Rectal smooth muscle tissue (tissue), 1 donor: ENCODE results near the gene DNAH7.

Experiments used
- H3K27ac ChIP-seq: one replicate; pipeline ENCODE4 v1.7.0; 2013; ENCODE audit warnings: low read depth, low read length, inconsistent platforms
- H3K27me3 ChIP-seq: one replicate; pipeline ENCODE4 v1.7.0; 2013; ENCODE audit warnings: low read length; ENCODE audit not compliant: control insufficient read depth, insufficient read depth
- H3K36me3 ChIP-seq: one replicate; pipeline ENCODE4 v1.7.0; 2013; ENCODE audit warnings: low read length; ENCODE audit not compliant: control insufficient read depth, insufficient read depth
- H3K4me1 ChIP-seq: one replicate; pipeline ENCODE4 v1.7.0; 2013; ENCODE audit warnings: low read length; ENCODE audit not compliant: control insufficient read depth, insufficient read depth
- H3K4me3 ChIP-seq: one replicate; pipeline ENCODE4 v1.7.0; 2013; ENCODE audit warnings: low read length
- H3K9ac ChIP-seq: one replicate; pipeline ENCODE4 v1.7.0; 2013; ENCODE audit warnings: low read length

The DNAH7 gene

DNA sequence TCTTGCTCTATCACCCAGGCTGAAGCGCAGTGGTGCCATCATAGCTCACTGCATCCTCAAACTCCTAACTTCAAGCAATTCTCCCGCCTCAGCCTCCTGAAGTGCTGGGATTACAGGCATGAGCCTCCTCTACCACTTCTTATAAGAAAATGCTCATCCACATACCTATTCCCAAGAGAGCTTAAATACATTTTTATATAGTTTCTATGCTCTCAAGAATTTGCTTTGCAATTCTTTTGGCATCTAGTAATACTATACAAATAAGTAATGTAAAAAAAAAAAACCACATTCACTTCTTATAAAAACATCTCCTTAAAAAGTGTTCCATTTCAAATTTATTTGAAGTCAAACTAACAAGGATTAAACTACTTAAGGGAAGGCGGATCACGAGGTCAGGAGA, 197.3 kb downstream of the DNAH7 start:
- no peak overlapping the region for H3K9ac ChIP-seq
- no peak overlapping the region for H3K27ac ChIP-seq
- no peaks in the 10 kb centered on the region for H3K36me3 ChIP-seq
- H3K4me3 ChIP-seq: no peak overlapping the region
- H3K4me1 ChIP-seq: no peaks in the 10 kb centered on the region
- H3K27me3 ChIP-seq: no peaks in the 10 kb centered on the region

DNA sequence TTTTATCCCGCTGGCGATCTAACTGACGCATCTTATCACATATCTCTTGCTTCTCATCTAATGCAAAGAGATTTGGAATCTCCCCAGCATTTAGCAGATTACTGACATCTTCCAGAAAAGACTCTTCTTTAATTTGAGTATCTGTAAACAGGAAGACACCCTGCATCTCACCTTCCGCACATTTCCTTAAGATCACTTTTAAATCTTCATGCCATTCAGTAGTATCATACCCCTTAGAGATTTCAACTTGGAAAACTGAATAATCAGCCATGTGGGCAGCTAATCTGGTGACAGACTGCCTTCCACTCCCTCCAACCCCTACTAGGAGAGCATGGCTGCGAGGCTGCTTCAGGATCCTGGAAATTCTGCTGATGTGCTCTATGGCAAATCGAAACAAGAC, 204.3 kb downstream of the DNAH7 start:
- Histone ChIP-seq H3K4me1 (no peaks in the 10 kb centered on the region), H3K4me3 (no peak overlapping the region), H3K9ac (no peak overlapping the region), H3K36me3 (no peaks in the 10 kb centered on the region), H3K27ac (no peak overlapping the region), H3K27me3 (no peaks in the 10 kb centered on the region)

DNA sequence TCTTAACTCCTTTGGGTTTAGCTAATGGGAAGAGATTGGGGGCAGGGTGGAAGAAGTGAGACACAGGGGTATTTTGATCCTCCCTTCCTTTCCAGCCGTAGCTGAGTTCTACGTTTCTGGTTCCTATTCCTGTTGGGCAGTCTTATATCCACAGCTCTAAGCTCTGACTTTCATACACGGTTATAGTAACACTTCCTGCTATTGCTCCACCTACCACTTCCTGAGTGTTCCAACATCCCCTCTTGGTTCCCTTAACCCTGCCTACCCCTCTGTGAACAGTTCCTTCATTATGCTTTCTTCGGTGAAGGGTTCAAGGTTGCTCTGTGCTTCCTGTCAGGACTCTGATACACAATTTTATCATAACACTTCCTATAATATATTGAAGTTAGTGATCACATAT, 205.1 kb downstream of the DNAH7 start:
- Histone ChIP-seq H3K27ac (no peak overlapping the region), H3K27me3 (no peaks in the 10 kb centered on the region), H3K9ac (no peak overlapping the region), H3K4me1 (no peaks in the 10 kb centered on the region), H3K36me3 (no peaks in the 10 kb centered on the region), H3K4me3 (no peak overlapping the region)

DNA sequence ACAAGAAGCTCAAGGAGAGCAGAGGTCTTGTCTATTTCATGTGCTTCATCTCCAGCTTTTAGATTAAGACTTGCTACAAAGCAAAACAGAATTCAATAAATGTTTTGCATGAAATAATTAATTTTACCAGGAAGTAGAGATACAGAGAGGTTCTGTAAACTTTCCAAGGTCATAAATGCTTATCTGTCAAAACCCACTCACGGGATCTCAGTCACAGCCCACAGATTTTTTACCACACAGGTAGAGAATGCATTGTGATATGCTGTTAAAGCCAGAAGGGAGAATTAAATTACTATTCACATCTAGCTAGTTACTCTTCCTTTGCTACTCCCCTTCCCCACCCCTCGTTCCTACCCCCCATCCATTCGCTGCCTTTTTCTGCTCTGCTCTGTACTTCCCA, 205.5 kb downstream of the DNAH7 start:
- Histone ChIP-seq H3K27ac (no peak overlapping the region), H3K27me3 (no peaks in the 10 kb centered on the region), H3K4me1 (no peaks in the 10 kb centered on the region), H3K9ac (no peak overlapping the region), H3K36me3 (no peaks in the 10 kb centered on the region), H3K4me3 (no peak overlapping the region)

DNA sequence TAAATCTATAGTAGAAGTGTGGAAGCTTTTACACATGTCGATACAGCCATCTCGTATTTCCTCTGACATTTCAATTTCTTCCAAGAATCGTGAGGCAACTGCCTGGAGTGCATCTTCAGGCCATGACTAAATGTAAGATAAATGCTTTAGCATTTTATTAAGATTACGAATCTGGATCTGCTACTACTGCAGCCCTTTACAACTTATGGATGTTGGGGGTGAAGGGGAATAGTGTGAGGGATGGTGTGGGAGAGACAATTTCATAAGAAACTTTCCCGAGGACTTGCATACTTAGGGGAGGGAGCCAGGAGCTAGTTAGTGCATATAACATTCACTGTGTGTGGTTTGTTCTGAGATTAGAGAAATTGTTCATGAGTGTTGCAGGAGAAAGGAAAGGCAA, 206.8 kb downstream of the DNAH7 start:
- no peaks in the 10 kb centered on the region for H3K27me3 ChIP-seq
- no peak overlapping the region for H3K4me3 ChIP-seq
- H3K27ac ChIP-seq: no peak overlapping the region
- no peak overlapping the region for H3K9ac ChIP-seq
- no peaks in the 10 kb centered on the region for H3K4me1 ChIP-seq
- no peaks in the 10 kb centered on the region for H3K36me3 ChIP-seq

DNA sequence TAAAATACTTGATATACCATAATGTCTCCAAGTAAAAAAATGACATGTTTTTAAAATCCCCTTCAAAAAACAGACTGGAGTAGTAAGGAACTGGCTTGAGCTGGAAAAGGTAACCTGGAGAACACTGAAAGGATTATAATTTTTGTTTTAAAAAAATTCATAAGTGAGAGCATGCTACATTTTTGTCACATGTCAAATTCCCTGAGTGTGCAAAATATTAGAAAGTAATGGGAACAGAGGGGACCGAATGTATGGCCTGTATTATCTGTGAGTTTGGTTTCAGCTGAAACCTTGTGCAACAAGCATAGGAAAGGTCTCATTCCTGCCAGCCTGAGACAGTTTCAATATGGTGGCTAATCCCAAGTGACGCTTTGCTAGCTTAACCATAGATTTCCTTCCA, 209.1 kb downstream of the DNAH7 start:
- H3K4me3 ChIP-seq: no peak overlapping the region
- no peaks in the 10 kb centered on the region for H3K36me3 ChIP-seq
- no peaks in the 10 kb centered on the region for H3K4me1 ChIP-seq
- H3K9ac ChIP-seq: no peak overlapping the region
- no peak overlapping the region for H3K27ac ChIP-seq
- H3K27me3 ChIP-seq: no peaks in the 10 kb centered on the region

DNA sequence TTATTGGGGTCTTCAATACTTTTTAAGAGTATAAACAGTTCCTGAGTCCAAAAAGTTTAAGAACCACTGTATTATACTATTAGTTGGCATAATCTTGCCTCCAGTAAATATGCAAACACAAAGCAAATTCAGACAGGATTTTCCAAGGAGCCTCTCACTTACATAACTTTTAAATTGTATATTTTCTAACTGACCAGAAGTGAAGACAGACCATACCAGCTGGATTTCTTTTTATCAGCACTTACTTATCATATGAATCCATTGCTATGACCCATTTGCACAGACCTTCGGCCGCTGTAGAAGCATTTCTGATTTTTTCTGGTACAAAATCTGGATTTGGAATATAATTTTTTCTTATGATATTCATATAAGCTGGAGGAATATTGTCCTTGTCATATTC, 211.5 kb downstream of the DNAH7 start:
- H3K27ac ChIP-seq: no peak overlapping the region
- no peaks in the 10 kb centered on the region for H3K36me3 ChIP-seq
- no peak overlapping the region for H3K9ac ChIP-seq
- H3K27me3 ChIP-seq: no peaks in the 10 kb centered on the region
- no peaks in the 10 kb centered on the region for H3K4me1 ChIP-seq
- no peak overlapping the region for H3K4me3 ChIP-seq

DNA sequence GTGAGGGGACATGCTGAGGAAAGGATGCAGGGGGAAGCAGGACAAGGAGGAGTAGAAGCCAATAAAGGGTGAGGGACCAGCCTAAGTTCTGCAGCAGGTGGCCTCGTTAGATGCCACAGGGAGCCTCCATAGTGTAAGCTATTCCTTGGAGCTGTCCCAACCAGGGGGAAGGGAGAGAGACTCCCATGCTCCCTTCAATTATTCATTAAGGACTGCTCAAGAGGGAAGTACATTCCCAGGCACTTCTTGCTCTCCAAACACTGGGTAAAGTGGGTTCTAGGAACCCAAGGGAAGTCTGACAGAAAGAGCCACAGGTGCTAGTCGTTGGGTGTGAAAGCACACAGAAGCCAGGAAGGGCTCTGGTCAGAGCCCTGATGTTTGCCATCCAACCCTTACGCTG, 217.9 kb downstream of the DNAH7 start:
- Histone ChIP-seq H3K4me3 (no peak overlapping the region), H3K27me3 (no peaks in the 10 kb centered on the region), H3K9ac (no peak overlapping the region), H3K4me1 (no peaks in the 10 kb centered on the region), H3K36me3 (no peaks in the 10 kb centered on the region), H3K27ac (no peak overlapping the region)

DNA sequence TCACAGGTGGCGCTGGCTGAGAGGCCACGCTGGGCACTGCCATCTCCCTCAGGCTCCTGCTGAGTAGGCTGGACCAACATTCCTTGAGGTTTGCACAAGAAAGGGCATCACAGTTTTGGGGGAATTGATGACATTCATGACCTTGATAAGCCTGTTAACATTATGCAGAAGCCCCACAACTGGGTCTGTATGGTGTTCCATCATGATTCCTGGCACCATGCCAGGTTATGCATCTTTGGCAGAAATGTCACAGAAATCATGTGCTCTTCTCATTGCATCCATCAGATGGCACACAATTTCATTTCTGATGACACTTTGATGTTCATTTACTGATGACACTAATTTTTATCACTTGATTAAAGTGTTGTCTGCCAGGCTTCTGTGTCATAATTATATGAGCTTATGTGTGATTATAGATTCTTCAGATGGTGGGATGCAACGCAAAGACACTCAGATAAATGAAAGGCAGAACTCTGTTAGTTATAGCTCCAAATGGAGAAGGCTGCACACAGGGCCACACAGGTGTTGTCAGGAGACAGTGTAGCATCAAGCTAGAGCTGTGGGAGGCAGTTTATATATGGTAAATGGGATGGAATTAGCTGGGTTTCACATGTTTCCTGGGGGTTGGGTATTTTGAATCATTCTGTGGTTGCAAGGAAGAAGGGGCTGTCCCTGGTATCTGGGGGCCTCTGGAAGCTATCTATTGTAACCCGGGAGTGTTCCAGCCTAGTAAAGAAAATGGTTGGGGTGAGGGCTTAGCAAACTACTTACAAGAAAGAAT, 220.3 kb downstream of the DNAH7 start:
- Histone ChIP-seq H3K36me3 (no peaks in the 10 kb centered on the region), H3K27ac (no peak overlapping the region), H3K9ac (no peak overlapping the region), H3K4me3 (no peak overlapping the region), H3K4me1 (no peaks in the 10 kb centered on the region), H3K27me3 (no peaks in the 10 kb centered on the region)

DNA sequence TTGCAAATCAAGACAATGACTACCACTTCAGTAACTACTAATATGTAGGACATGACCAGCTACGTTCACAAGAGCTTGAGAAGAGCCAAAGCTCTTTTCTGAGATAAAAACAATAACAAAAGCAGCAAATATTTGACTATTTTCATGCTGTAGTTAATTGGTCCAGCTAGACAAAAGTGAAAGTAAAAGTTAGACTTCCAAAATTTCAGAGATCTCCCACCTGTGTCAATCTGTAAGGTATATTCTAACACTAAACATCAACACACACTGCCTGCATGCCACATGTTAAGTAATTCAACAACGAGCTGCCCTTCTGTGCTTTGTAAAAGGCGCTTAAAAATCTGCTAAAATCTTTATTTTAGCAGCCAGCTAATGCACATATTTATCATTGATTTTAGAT, 225.7 kb downstream of the DNAH7 start:
- Histone ChIP-seq H3K4me1 (no peaks in the 10 kb centered on the region), H3K27me3 (no peaks in the 10 kb centered on the region), H3K27ac (no peak overlapping the region), H3K9ac (no peak overlapping the region), H3K36me3 (no peaks in the 10 kb centered on the region), H3K4me3 (no peak overlapping the region)

DNA sequence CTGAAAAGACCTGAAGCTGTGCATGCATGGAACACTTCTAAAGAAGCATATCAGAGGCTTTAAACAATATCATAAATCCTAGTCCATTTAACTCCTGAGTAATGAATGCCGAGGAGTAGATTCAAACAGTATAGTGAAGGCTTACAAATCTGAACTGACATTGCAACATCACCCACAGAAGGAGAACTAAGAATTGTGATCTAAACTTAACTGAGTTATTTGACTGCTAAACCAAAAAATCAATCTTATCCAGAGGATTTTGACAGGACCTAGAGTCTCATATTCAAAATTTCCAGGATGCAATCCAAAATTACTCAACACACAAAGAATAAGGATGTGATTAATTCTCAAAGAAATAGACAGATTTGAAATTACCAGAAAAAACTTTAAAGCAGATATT, 230.6 kb downstream of the DNAH7 start:
- Histone ChIP-seq H3K9ac (no peak overlapping the region), H3K27ac (no peak overlapping the region), H3K4me1 (no peaks in the 10 kb centered on the region), H3K27me3 (no peaks in the 10 kb centered on the region), H3K36me3 (no peaks in the 10 kb centered on the region), H3K4me3 (no peak overlapping the region)

DNA sequence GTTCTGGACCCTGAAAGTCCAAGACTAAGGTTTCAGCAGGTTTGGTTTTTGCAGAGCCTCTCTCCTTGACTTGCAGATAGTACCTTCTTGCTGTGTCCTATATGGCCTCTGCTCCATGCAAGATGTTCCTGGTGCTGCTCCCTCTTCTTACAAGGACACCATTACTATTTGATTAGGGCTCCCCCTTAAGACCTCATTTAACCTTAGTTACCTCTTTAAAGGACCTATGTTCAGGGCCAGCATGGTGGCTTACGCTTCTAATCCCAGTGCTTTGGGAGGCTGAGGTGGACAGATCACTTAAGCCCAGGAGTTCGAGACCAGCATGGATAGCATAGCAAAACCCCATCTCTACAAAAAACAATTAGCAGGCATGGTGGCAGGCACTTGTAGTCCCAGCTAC, 232.6 kb downstream of the DNAH7 start:
- no peaks in the 10 kb centered on the region for H3K4me1 ChIP-seq
- no peaks in the 10 kb centered on the region for H3K36me3 ChIP-seq
- H3K9ac ChIP-seq: no peak overlapping the region
- H3K4me3 ChIP-seq: no peak overlapping the region
- no peaks in the 10 kb centered on the region for H3K27me3 ChIP-seq
- no peak overlapping the region for H3K27ac ChIP-seq

DNA sequence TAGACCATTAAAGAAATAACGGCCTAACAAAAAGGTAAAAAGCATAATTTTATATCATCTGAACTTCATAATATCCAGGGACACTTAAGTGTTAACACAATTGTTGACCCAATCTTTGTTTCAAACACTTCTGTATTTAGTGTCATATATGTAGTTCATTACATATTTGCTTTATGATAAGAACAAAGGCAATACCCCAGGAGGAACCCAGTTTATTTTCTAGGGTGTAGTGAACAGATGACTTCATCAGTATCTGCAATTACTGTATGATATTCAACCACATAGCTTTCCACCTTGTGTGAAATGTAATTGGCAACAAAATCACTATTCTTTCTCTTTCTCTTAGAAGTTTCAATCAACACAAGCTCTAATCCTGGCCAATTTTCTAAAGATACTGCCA, 233.8 kb downstream of the DNAH7 start:
- no peak overlapping the region for H3K4me3 ChIP-seq
- no peak overlapping the region for H3K27ac ChIP-seq
- no peaks in the 10 kb centered on the region for H3K27me3 ChIP-seq
- no peak overlapping the region for H3K9ac ChIP-seq
- H3K36me3 ChIP-seq: no peaks in the 10 kb centered on the region
- no peaks in the 10 kb centered on the region for H3K4me1 ChIP-seq
